Ascending aorta (tissue), 2 donors: ENCODE results near the gene COL28A1. TPM values are rescaled to one million over a fixed set of nuclear protein-coding genes. Genes with fewer than 3 reads are reported as not detected.

Experiments used
- DNase-seq, 2 donors: peaks; one replicate each; pipeline ENCODE4 v3.0.0-alpha.2; 2019; ENCODE audit warnings: low spot score in 2 of 2
- H3K27ac ChIP-seq, 2 donors: fragments of 200-600 bp; sonication (generic); one replicate each; pipeline ENCODE4 v1.5.1; 2016 to 2017; ENCODE audit warnings: mild to moderate bottlenecking in 1 of 2
- H3K27me3 ChIP-seq: fragments of 200-600 bp; sonication (generic); one replicate; pipeline ENCODE4 v1.5.1; 2017
- H3K36me3 ChIP-seq, 2 donors: fragments of 200-600 bp; sonication (generic); one replicate each; pipeline ENCODE4 v1.5.1; 2016
- H3K4me1 ChIP-seq, 2 donors: fragments of 200-600 bp; sonication (generic); one replicate each; pipeline ENCODE4 v1.5.1; 2016 to 2017; ENCODE audit warnings: mild to moderate bottlenecking in 1 of 2
- H3K4me3 ChIP-seq, 2 donors: fragments of 200-600 bp; sonication (generic); one replicate each; pipeline ENCODE4 v1.5.1; 2016 to 2017; ENCODE audit warnings: mild to moderate bottlenecking in 1 of 2
- H3K9me3 ChIP-seq, 2 donors: fragments of 200-600 bp; sonication (generic); one replicate each; pipeline ENCODE4 v1.5.1; 2016
- CTCF ChIP-seq, 3 experiments: fragments of 200-600 bp in 2 of 3; fragments of 450-650 bp in 1 of 3; sonication (generic) in 2 of 3; IDR thresholded peaks; one replicate each; pipeline ENCODE4 v1.5.1; 2016 to 2019; ENCODE audit warnings: antibody characterized with exemption in 3 of 3, mild to moderate bottlenecking in 1 of 3, moderate library complexity in 1 of 3
- intact Hi-C: fragments of 100-400 bp; cut with DNase I; formaldehyde crosslinking; loops from one replicate; pipeline ENCODE4 v1.15.1; 2023
- total RNA-seq: library from RNA; depleted of rRNA; stranded (reverse); fragments of >200 nt; gene quantifications from one replicate; pipeline ENCODE4 v1.1.0, GENCODE V29; 2016

COL28A1 gene
- total RNA-seq, 1 donor from 2014 or later, result 0.11 TPM

- Histone ChIP-seq H3K36me3 (no peaks in the 10 kb centered on the region), H3K4me1 (no peaks in the 10 kb centered on the region), H3K4me3 (no peak overlapping the region), H3K9me3 (no peaks in the 10 kb centered on the region), H3K27ac (no peak overlapping the region), H3K27me3 (no peaks in the 10 kb centered on the region)
- TF ChIP-seq CTCF (IDR thresholded peaks at IDR 0.05), result no peak
- intact Hi-C loops, result no loop called here
- no peak for DNase-seq
These were observed 183.8 kb downstream of the COL28A1 start for GRCh38 chr7:7351832-7352231.

- Histone ChIP-seq H3K9me3 (no peaks in the 10 kb centered on the region), H3K27ac (no peak overlapping the region), H3K36me3 (no peaks in the 10 kb centered on the region), H3K4me1 (no peaks in the 10 kb centered on the region), H3K27me3 (no peaks in the 10 kb centered on the region), H3K4me3 (no peak overlapping the region)
- DNase-seq, result no peak
- intact Hi-C loops, result no loop called here
- TF ChIP-seq CTCF (IDR thresholded peaks at IDR 0.05), result no peak
These were observed 184.5 kb downstream of the COL28A1 start for GRCh38 chr7:7351156-7351555.

GRCh38 chr7:7349156-7349555, 186.5 kb downstream of the COL28A1 start:
- TF ChIP-seq CTCF (IDR thresholded peaks at IDR 0.05), result no peak
- H3K4me1 ChIP-seq, result no peaks in the 10 kb centered on the region
- no peaks in the 10 kb centered on the region for H3K9me3 ChIP-seq
- no peak overlapping the region for H3K4me3 ChIP-seq
- intact Hi-C loops, result no loop called here
- DNase-seq, result no peak
- H3K27ac ChIP-seq, result no peak overlapping the region
- H3K36me3 ChIP-seq, result no peaks in the 10 kb centered on the region
- H3K27me3 ChIP-seq, result no peaks in the 10 kb centered on the region

- intact Hi-C loops, result no loop called here
- H3K4me3 ChIP-seq, result no peak overlapping the region
- no peaks in the 10 kb centered on the region for H3K27me3 ChIP-seq
- no peaks in the 10 kb centered on the region for H3K36me3 ChIP-seq
- no peak for DNase-seq
- H3K27ac ChIP-seq, result no peak overlapping the region
- H3K4me1 ChIP-seq, result no peaks in the 10 kb centered on the region
- no peaks in the 10 kb centered on the region for H3K9me3 ChIP-seq
- TF ChIP-seq CTCF (IDR thresholded peaks at IDR 0.05), result no peak
These were observed 188.6 kb downstream of the COL28A1 start for GRCh38 chr7:7347045-7347444.

- Histone ChIP-seq H3K4me3 (no peak overlapping the region), H3K27me3 (no peaks in the 10 kb centered on the region), H3K27ac (no peak overlapping the region), H3K36me3 (no peaks in the 10 kb centered on the region), H3K9me3 (no peaks in the 10 kb centered on the region), H3K4me1 (no peaks in the 10 kb centered on the region)
- TF ChIP-seq CTCF (IDR thresholded peaks at IDR 0.05), result no peak
- intact Hi-C loops, result no loop called here
- no peak for DNase-seq
These were observed 191.1 kb downstream of the COL28A1 start for GRCh38 chr7:7344583-7344982.

- no peak for TF ChIP-seq CTCF (IDR thresholded peaks at IDR 0.05)
- Histone ChIP-seq H3K9me3 (no peaks in the 10 kb centered on the region), H3K27ac (no peak overlapping the region), H3K4me3 (no peak overlapping the region), H3K4me1 (no peaks in the 10 kb centered on the region), H3K36me3 (no peaks in the 10 kb centered on the region), H3K27me3 (no peaks in the 10 kb centered on the region)
- intact Hi-C loops, result no loop called here
- DNase-seq, result no peak
These were observed 199.8 kb downstream of the COL28A1 start for GRCh38 chr7:7335909-7336308.
